B cell (primary cell): ENCODE data around the gene FBLN2. TPM values are rescaled to one million over a fixed set of nuclear protein-coding genes. Genes with fewer than 3 reads are reported as not detected.

Source experiments
- ATAC-seq: fragments of 200-7000 bp; cut with Tn5 transposase; one replicate; pipeline ENCODE4 v1.10.0; 2021; ENCODE audit warnings: low read depth, mild to moderate bottlenecking, moderate number of reproducible peaks, moderate library complexity
- CTCF ChIA-PET: fragments of 350-600 bp; sonication (Branson Sonifier 250); formaldehyde crosslinking; loops from one replicate; lab custom pipeline; 2021; ENCODE audit warnings: antibody characterized with exemption, inconsistent platforms; lab: Charles Lee
- POLR2A ChIA-PET: fragments of 350-600 bp; sonication (Branson Sonifier 250); formaldehyde crosslinking; loops from one replicate; lab custom pipeline; 2021; ENCODE audit warnings: antibody characterized with exemption; lab: Charles Lee
- DNase-seq: peaks from one replicate; pipeline ENCODE4 v3.0.0; 2013
- H2AFZ ChIP-seq: 2 replicates; pipeline ENCODE4 v1.6.1; 2012; ENCODE audit warnings: mild to moderate bottlenecking, low read depth, low read length; ENCODE audit not compliant: insufficient read depth, poor library complexity, severe bottlenecking
- H3K27ac ChIP-seq, 2 donors: 1 replicate in 1 of 2; 2 replicates in 1 of 2; pipeline ENCODE4 v1.5.1; 2012 to 2013; ENCODE audit warnings: low read length in 2 of 2, mild to moderate bottlenecking in 2 of 2, moderate library complexity in 1 of 2
- H3K27me3 ChIP-seq, 4 experiments: fragments of 200-600 bp in 1 of 4; sonication (generic) in 1 of 4; replicated peaks in 1 of 4; 1 replicate in 2 of 4; 2 replicates in 2 of 4; pipeline versions ENCODE4 v1.6.1 to v1.7.0; 2013 to 2016; ENCODE audit warnings: low read length in 3 of 4, mild to moderate bottlenecking in 2 of 4, mixed read lengths in 1 of 4, moderate library complexity in 1 of 4; ENCODE audit not compliant: insufficient read depth in 4 of 4, control insufficient read depth in 3 of 4; ENCODE audit errors: control extremely low read depth in 1 of 4
- H3K36me3 ChIP-seq, 2 experiments: replicated peaks in 1 of 2; 1 replicate in 1 of 2; 2 replicates in 1 of 2; pipeline versions ENCODE4 v1.6.1 to v1.7.1; 2013; ENCODE audit warnings: low read length in 1 of 2; ENCODE audit not compliant: insufficient read depth in 2 of 2, control insufficient read depth in 1 of 2; ENCODE audit errors: control extremely low read depth in 1 of 2, extremely low read depth in 1 of 2
- H3K4me1 ChIP-seq, 2 donors: fragments of 200-600 bp in 1 of 2; sonication (generic) in 1 of 2; 1 replicate in 1 of 2; 2 replicates in 1 of 2; pipeline versions ENCODE4 v1.5.1 to v1.6.1; 2013 to 2017; ENCODE audit warnings: low read length in 2 of 2; ENCODE audit not compliant: control insufficient read depth in 2 of 2, insufficient read depth in 2 of 2
- H3K4me2 ChIP-seq: replicated peaks from 2 replicates; pipeline ENCODE3; 2012; ENCODE audit warnings: mild to moderate bottlenecking, low read depth, low read length; ENCODE audit not compliant: poor library complexity, severe bottlenecking
- H3K4me3 ChIP-seq, 5 experiments: fragments of 200-600 bp in 1 of 5; sonication (generic) in 1 of 5; 1 replicate in 3 of 5; 2 replicates in 2 of 5; pipeline versions ENCODE4 v1.5.1 to v1.7.0; 2011 to 2016; ENCODE audit warnings: low read length in 4 of 5, mild to moderate bottlenecking in 4 of 5, low read depth in 2 of 5, control low read depth in 1 of 5, moderate library complexity in 1 of 5; ENCODE audit not compliant: insufficient read depth in 1 of 5; ENCODE audit errors: control extremely low read depth in 1 of 5, extremely low read depth in 1 of 5
- H3K79me2 ChIP-seq: fragments of 200-600 bp; sonication (generic); one replicate; pipeline ENCODE4 v1.6.0; 2016; ENCODE audit warnings: low read length; ENCODE audit not compliant: control insufficient read depth, insufficient read depth
- H3K9ac ChIP-seq: fragments of 200-600 bp; sonication (generic); 2 replicates; pipeline ENCODE4 v1.6.1; 2017; ENCODE audit warnings: mild to moderate bottlenecking, low read length, moderate library complexity
- H3K9me3 ChIP-seq, 3 donors: one replicate each; pipeline versions ENCODE4 v1.6.1 to v1.7.1; 2013; ENCODE audit warnings: low read length in 2 of 3; ENCODE audit not compliant: control insufficient read depth in 2 of 3, insufficient read depth in 1 of 3; ENCODE audit errors: control extremely low read depth in 1 of 3
- H4K20me1 ChIP-seq: 2 replicates; pipeline ENCODE4 v1.6.0; 2012; ENCODE audit warnings: mild to moderate bottlenecking, low read length; ENCODE audit not compliant: insufficient read depth, control insufficient read depth, poor library complexity, severe bottlenecking
- H3K27ac Mint-ChIP-seq: one replicate; pipeline ENCODE4 v1.8.0; 2021; ENCODE audit warnings: mixed read lengths
- H3K27me3 Mint-ChIP-seq: one replicate; pipeline ENCODE4 v1.8.0; 2021; ENCODE audit warnings: mixed read lengths
- H3K4me1 Mint-ChIP-seq: one replicate; pipeline ENCODE4 v1.8.0; 2021; ENCODE audit warnings: mixed read lengths
- H3K4me3 Mint-ChIP-seq: one replicate; pipeline ENCODE4 v1.8.0; 2021; ENCODE audit warnings: mixed read lengths
- H3K9me3 Mint-ChIP-seq: one replicate; pipeline ENCODE4 v1.8.0; 2022; ENCODE audit warnings: mixed read lengths; ENCODE audit not compliant: insufficient read depth
- EZH2 ChIP-seq: IDR thresholded peaks from 2 replicates; pipeline ENCODE4 v1.6.1; 2012; ENCODE audit warnings: borderline replicate concordance, low read depth, mild to moderate bottlenecking, moderate library complexity, low read length; ENCODE audit not compliant: insufficient read depth, poor library complexity, severe bottlenecking
- WGBS: methylation state at CpG from one replicate; pipeline ENCODE4 v1.1.5; 2013; ENCODE audit warnings: missing lambda C conversion rate; ENCODE audit not compliant: insufficient coverage; 5-methylcytosine and 5-hydroxymethylcytosine counted together
- intact Hi-C: fragments of 100-400 bp; cut with micrococcal nuclease; formaldehyde crosslinking; loops from one replicate; pipeline ENCODE4 v1.10.0; 2022
- polyA plus RNA-seq: library from polyadenylated mRNA; depleted of rRNA; stranded (reverse); fragments of >200 nt; gene quantifications from 2 replicates; pipeline ENCODE4 v1.2.3, GENCODE V29; 2012
- total RNA-seq, 2 donors: library from RNA; stranded (reverse); fragments of 120-200 nt in 1 of 2; gene quantifications; 1 replicate in 1 of 2; 2 replicates in 1 of 2; pipeline versions ENCODE4 v1.2.3 to v1.2.4, GENCODE V29; 2013 to 2022
- TF ChIP-seq, protein P1 (sequence below): fragments of 200-600 bp; IDR thresholded peaks from one replicate; pipeline ENCODE4 v1.8.0; 2022; ENCODE audit warnings: antibody characterized with exemption, mild to moderate bottlenecking

The FBLN2 gene
- total and polyA plus RNA-seq, 2 donors (not counting 1 experiment from before 2014, with no cell fraction given) = 3.6 to 8.2 TPM

DNA sequence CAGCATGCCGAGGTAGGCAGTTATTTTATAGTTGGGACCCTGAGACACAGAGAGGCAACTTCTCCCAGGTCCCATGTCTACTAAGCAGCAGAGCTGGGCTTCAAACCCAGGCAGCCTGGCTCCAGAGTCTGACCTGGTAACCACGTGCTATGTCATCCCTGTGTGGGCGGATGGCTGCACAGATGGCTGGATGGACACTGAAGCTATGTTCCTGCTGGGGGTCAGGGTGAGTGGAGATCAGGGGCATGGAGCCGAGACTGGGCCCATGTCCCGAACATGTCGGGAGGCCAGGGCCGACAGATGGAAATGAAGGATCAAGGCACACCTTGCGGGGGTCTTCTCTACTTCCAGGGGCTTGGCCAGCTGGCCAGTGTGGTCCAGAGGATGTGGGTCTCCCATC lies 9.3 kb upstream of the FBLN2 start:
- Mint-ChIP-seq H3K4me1 (peaks cover 9% of the 10 kb centered on the region), H3K27ac (no peak overlapping the region), H3K9me3 (peaks cover 2% of the 10 kb centered on the region), H3K27me3 (peaks cover 38% of the 10 kb centered on the region), H3K4me3 (no peak overlapping the region)
- no peak for TF ChIP-seq EZH2
- TF ChIP-seq, protein P1, sequence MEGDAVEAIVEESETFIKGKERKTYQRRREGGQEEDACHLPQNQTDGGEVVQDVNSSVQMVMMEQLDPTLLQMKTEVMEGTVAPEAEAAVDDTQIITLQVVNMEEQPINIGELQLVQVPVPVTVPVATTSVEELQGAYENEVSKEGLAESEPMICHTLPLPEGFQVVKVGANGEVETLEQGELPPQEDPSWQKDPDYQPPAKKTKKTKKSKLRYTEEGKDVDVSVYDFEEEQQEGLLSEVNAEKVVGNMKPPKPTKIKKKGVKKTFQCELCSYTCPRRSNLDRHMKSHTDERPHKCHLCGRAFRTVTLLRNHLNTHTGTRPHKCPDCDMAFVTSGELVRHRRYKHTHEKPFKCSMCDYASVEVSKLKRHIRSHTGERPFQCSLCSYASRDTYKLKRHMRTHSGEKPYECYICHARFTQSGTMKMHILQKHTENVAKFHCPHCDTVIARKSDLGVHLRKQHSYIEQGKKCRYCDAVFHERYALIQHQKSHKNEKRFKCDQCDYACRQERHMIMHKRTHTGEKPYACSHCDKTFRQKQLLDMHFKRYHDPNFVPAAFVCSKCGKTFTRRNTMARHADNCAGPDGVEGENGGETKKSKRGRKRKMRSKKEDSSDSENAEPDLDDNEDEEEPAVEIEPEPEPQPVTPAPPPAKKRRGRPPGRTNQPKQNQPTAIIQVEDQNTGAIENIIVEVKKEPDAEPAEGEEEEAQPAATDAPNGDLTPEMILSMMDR = no peak
- no peak overlapping the region for H2AFZ ChIP-seq
- H3K9ac ChIP-seq = no peak overlapping the region
- no peak overlapping the region for H3K4me3 ChIP-seq
- DNase-seq (no peak), ATAC-seq (no peak)
- H3K27me3 ChIP-seq = peaks cover 0 to 28% (median 0%) of the 10 kb centered on the region in 4 experiments
- peaks cover 0 to 34% (median 3%) of the 10 kb centered on the region in 3 donors for H3K9me3 ChIP-seq
- POLR2A ChIA-PET = no interaction called here
- 81% methylated on average over 8 of the region's 8 CpGs for WGBS
- H4K20me1 ChIP-seq = no peaks in the 10 kb centered on the region
- peaks cover 9 to 10% of the 10 kb centered on the region in 2 donors for H3K4me1 ChIP-seq
- H3K79me2 ChIP-seq = no peaks in the 10 kb centered on the region
- H3K4me2 ChIP-seq = no peak overlapping the region
- H3K36me3 ChIP-seq = no peaks in the 10 kb centered on the region
- intact Hi-C loops = no loop called here
- CTCF ChIA-PET = interaction anchor here (1.0 to 1.2 kb wide), 2 partner anchors 8 to 109 kb away, joined by 3 to 4 read pairs; no protein-coding TSS in a partner anchor
- H3K27ac ChIP-seq = no peak overlapping the region

DNA sequence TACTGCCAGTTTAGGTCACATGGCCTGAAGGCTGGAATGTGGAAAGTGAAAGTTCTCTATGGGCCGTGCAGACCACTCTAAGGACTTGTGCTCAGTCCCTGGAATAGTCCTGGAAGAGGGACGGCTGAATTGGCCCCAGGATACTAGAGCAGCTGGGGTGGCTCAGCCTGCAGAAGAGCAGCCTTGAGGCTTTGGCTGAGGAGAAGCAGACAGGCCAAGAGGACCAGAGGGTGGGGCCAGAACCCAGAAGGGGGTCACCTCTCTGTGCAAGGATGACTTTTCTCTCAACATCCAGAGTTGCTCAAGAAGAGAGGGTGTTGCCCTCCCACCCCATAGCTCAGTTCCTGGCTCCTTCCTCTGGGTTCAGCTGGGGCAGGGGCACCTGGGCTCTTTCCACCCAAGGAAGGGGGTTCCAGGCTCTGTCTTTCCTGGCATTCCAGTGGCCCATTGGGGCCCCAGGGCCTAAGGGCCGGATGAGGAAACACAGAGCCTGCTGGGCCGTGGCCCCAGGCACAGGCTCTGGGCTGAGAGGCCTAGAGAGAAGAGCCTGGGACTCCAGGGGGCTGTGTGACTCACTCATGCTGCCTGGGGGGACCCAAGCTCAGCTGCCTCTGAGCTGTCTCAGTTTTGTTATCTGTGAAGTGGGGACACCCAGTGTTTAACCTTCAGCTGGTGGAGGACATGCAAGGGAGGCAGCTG lies 8.5 kb upstream of the FBLN2 start:
- H3K27ac ChIP-seq = no peak overlapping the region
- Mint-ChIP-seq H3K9me3 (peaks cover 2% of the 10 kb centered on the region), H3K27me3 (peaks cover 42% of the 10 kb centered on the region), H3K4me1 (peaks cover 10% of the 10 kb centered on the region), H3K4me3 (no peak overlapping the region), H3K27ac (no peak overlapping the region)
- 87% methylated on average over 4 of the region's 4 CpGs for WGBS
- no peak overlapping the region for H3K4me2 ChIP-seq
- no peaks in the 10 kb centered on the region for H3K36me3 ChIP-seq
- no peak overlapping the region for H2AFZ ChIP-seq
- DNase-seq (no peak), ATAC-seq (no peak)
- no peaks in the 10 kb centered on the region for H3K79me2 ChIP-seq
- no peaks in the 10 kb centered on the region for H4K20me1 ChIP-seq
- TF ChIP-seq, protein P1 = no peak
- TF ChIP-seq EZH2 = no peak
- ChIA-PET POLR2A (no interaction called here), CTCF (interaction anchor here (1.0 kb wide), 1 partner anchor 9 kb away, joined by 3 read pairs; no protein-coding TSS in a partner anchor)
- peaks cover 0 to 34% (median 3%) of the 10 kb centered on the region in 3 donors for H3K9me3 ChIP-seq
- H3K27me3 ChIP-seq = peaks cover 0 to 25% (median 0%) of the 10 kb centered on the region in 4 experiments
- intact Hi-C loops = no loop called here
- H3K9ac ChIP-seq = no peak overlapping the region
- no peak overlapping the region for H3K4me3 ChIP-seq
- peaks cover 12 to 13% of the 10 kb centered on the region in 2 donors for H3K4me1 ChIP-seq
